ENCODE measurements around the gene PUM1. TPM values are rescaled to one million over a fixed set of nuclear protein-coding genes. Genes with fewer than 3 reads are reported as not detected.

PUM1 gene
- total and polyA plus RNA-seq, 8 donors, result 12.9 to 126 (median 78.5) TPM

DNA sequence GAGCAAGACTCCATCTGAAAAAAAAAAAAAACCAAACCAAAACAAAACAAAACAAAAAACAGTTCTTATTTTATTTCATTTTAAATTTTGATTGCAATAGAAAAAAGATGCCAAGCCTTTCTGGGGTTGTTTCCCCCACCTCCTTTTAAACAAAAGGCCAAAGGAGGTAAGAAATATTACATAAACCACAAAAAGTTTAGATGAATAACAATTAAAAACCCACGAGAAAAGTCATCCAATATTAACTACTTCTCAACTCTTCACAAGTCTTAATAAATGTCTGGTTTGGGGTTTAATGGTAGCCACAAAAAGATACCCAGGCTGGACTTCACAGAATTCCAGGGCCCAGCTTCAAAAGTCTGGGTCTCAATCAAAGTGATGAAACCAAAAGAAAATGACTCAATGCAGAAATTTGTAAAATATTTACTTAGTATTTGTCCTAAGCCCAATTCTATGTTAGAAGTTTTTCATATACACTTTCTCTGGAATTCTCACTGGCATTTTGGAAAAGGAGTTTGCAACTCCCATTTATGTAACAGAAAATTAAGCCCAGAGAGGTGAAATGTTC is 110.0 kb downstream of the PUM1 start:
- 33 to 63% (median 35%) methylated on average over 1 of the region's 1 CpG for WGBS, 5 donors
- no peak for DNase-seq
- intact Hi-C loops (cut with DNase I; ENCODE audit: low total_unique reads), result no loop called here
- no peaks in the 10 kb centered on the region for H3K9me3 ChIP-seq
- no peak for TF ChIP-seq POLR2AphosphoS5 (IDR thresholded peaks at IDR 0.05)
- no peak for TF ChIP-seq POLR2A (IDR thresholded peaks at IDR 0.05)
- TF ChIP-seq EP300 (IDR thresholded peaks at IDR 0.05), result no peak
- TF ChIP-seq CTCF (IDR thresholded peaks at IDR 0.05), result no peak
- no peaks in the 10 kb centered on the region for H3K27me3 ChIP-seq
- H3K27ac ChIP-seq, result no peak overlapping the region
- no peak overlapping the region for H3K4me3 ChIP-seq
- peaks cover 40 to 92% (median 88%) of the 10 kb centered on the region in 4 donors for H3K36me3 ChIP-seq
- H3K4me1 ChIP-seq, result peaks cover 0 to 14% (median 2%) of the 10 kb centered on the region in 4 donors

- Histone ChIP-seq H3K4me1 (peaks cover 0 to 14% (median 2%) of the 10 kb centered on the region in 4 donors), H3K36me3 (peaks cover 48 to 90% (median 87%) of the 10 kb centered on the region in 4 donors), H3K27ac (no peak overlapping the region), H3K9me3 (no peaks in the 10 kb centered on the region), H3K27me3 (no peaks in the 10 kb centered on the region), H3K4me3 (no peak overlapping the region)
- 88 to 95% (median 93%) methylated on average over 11 of the region's 11 CpGs for WGBS, 5 donors
- TF ChIP-seq POLR2AphosphoS5 (IDR thresholded peaks at IDR 0.05) (no peak), POLR2A (IDR thresholded peaks at IDR 0.05) (no peak), CTCF (IDR thresholded peaks at IDR 0.05) (no peak)
- intact Hi-C loops (cut with DNase I; ENCODE audit: low total_unique reads), result no loop called here
- DNase-seq, result no peak
Measured at GRCh38 chr1:30953685-30954084, 111.8 kb downstream of the PUM1 start.

DNA sequence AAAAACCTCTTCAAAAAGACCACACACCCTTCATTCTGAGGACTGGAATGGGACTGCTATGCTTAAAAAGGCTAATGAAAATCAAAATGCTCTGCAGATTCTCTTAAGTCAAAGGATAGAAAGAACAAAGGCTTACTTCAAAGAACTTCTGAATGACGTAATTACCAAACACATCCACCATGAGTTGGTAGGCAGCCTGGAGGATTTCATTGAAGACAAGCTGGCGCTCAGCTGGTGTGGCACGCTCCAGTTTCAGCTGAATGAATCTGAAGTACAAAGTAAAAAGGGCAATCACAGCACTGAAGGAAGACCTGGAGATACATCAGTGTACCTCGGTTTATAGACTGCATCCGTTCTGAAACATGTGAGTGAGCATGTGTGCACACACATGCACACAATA is 113.4 kb downstream of the PUM1 start:
- TF ChIP-seq CTCF (IDR thresholded peaks at IDR 0.05) (no peak), EP300 (IDR thresholded peaks at IDR 0.05) (no peak), POLR2AphosphoS5 (IDR thresholded peaks at IDR 0.05) (no peak)
- H3K27ac ChIP-seq, result no peak overlapping the region
- intact Hi-C loops (cut with DNase I; ENCODE audit: low total_unique reads), result no loop called here
- no peaks in the 10 kb centered on the region for H3K9me3 ChIP-seq
- DNase-seq, result peak in 1 of 2 donors; percentile 46
- 78 to 90% (median 88%) methylated on average over 5 of the region's 5 CpGs for WGBS, 5 donors
- H3K4me1 ChIP-seq, result peaks cover 0 to 14% (median 2%) of the 10 kb centered on the region in 4 donors
- no peaks in the 10 kb centered on the region for H3K27me3 ChIP-seq
- H3K4me3 ChIP-seq, result no peak overlapping the region
- peaks cover 61 to 92% (median 89%) of the 10 kb centered on the region in 4 donors for H3K36me3 ChIP-seq

DNA sequence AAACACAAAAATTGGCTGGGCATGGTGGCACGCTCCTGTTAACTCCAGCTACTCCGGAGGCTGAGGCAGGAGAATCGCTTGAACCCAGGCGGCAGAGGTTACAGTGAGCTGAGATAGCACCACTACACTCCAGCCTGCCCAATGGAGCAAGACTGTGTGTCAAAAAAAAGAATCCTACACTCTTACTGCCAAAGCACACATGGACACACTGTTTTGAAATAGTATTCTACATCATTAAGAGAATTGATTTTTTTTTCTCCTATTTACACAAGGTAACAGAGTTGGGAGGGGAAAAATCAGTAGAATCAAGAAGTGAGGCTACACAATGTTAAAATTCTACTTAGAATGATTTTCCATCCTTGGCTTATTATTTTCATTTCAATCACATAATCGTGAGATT is 114.8 kb downstream of the PUM1 start:
- Histone ChIP-seq H3K4me1 (peaks cover 0 to 5% (median 2%) of the 10 kb centered on the region in 4 donors), H3K27me3 (no peaks in the 10 kb centered on the region), H3K36me3 (peaks cover 61 to 94% (median 91%) of the 10 kb centered on the region in 4 donors), H3K4me3 (no peak overlapping the region), H3K27ac (no peak overlapping the region), H3K9me3 (no peaks in the 10 kb centered on the region)
- intact Hi-C loops (cut with DNase I; ENCODE audit: low total_unique reads), result no loop called here
- DNase-seq, result no peak
- WGBS, 5 donors, result 91 to 97% (median 95%) methylated on average over 5 of the region's 5 CpGs
- no peak for TF ChIP-seq CTCF (IDR thresholded peaks at IDR 0.05)
- no peak for TF ChIP-seq POLR2A (IDR thresholded peaks at IDR 0.05)
- no peak for TF ChIP-seq POLR2AphosphoS5 (IDR thresholded peaks at IDR 0.05)
- TF ChIP-seq EP300 (IDR thresholded peaks at IDR 0.05), result no peak
